Measurements from ENCODE around the gene TGIF2. TPM values are rescaled to one million over a fixed set of nuclear protein-coding genes. Genes with fewer than 3 reads are reported as not detected.
"Not testable (repeated sequence)": the region's sequence is repeated elsewhere in the genome, so short reads cannot be mapped to it uniquely, and the experiment has no call there.

Gene TGIF2
- total and polyA plus RNA-seq, 9 donors = 18.0 to 31.1 (median 24.8) TPM

DNA sequence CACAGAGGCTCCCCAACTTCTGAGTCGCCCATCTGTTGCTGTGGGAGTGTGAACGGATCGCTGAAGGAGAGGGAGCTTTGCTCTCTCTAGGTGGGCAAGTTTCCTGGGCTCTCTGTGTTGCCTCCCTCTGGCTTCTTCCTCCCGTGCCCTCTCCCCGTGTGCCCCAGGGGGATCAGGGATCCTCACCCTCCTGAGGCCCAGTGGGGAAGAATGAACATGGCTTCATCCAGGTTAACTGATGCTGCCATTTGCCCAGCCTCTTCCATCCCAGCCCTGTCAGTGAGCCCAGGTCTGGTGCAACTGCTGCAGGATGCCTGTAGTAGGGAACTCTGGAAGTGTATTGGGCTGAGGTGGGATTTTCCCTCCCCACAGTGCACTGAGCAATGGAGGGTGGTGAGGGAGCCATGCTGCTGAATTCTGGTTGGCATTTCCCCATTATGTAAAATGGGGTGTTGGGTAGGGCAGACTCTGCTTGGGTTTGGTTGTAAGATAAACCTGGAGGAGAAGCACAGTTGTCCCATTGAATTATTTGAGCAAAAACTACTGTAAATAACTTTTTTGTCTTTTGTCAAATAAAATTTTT, 20.0 kb downstream of the TGIF2 start:
- H3K9me3 ChIP-seq (replicated peaks; ENCODE audit: control insufficient read depth, low read depth, low read length) = no peaks in the 10 kb centered on the region
- H3K4me3 ChIP-seq (ENCODE audit: low read length) = no peak overlapping the region
- no peak for DNase-seq
- WGBS (ENCODE audit: insufficient coverage) = no CpG with 5 or more reads among the region's 5 CpGs
- no peaks in the 10 kb centered on the region for H3K27me3 ChIP-seq (ENCODE audit: control insufficient read depth, insufficient read depth, low read length)
- peaks cover 17% of the 10 kb centered on the region for H3K4me1 ChIP-seq (ENCODE audit: control insufficient read depth, insufficient read depth, low read length)
- H3K27ac ChIP-seq (ENCODE audit: low read length) = no peak overlapping the region
- H3K36me3 ChIP-seq (ENCODE audit: control insufficient read depth, insufficient read depth, low read length) = peaks cover 46% of the 10 kb centered on the region

DNA sequence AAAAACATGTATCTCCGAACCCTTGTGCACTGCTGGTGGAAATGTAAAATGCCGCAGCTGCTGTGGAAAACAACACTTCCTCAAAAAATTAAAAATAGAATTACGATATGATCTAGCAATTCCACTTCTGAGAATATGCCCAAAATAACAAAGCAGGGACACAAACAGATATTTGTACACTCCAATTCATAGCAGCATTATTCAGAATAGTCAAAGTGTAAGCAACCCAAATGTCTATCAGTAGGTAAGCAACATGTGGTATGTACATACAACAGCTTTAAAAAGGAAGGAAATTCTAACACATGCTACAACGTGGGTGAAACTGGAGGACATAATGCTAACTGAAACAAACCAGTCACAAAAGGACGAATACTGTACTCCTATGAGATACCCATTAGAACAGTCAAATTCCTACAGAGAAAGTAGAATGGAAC, 26.5 kb downstream of the TGIF2 start:
- peak overlapping the region; percentile 20 for H3K27ac ChIP-seq (ENCODE audit: low read length)
- DNase-seq = peak; percentile 47
- H3K4me1 ChIP-seq (ENCODE audit: control insufficient read depth, insufficient read depth, low read length) = peaks cover 6% of the 10 kb centered on the region
- H3K27me3 ChIP-seq (ENCODE audit: control insufficient read depth, insufficient read depth, low read length) = no peaks in the 10 kb centered on the region
- no peaks in the 10 kb centered on the region for H3K9me3 ChIP-seq (replicated peaks; ENCODE audit: control insufficient read depth, low read depth, low read length)
- no CpG with 5 or more reads among the region's 5 CpGs for WGBS (ENCODE audit: insufficient coverage)
- peaks cover 4% of the 10 kb centered on the region for H3K36me3 ChIP-seq (ENCODE audit: control insufficient read depth, insufficient read depth, low read length)
- H3K4me3 ChIP-seq (ENCODE audit: low read length) = no peak overlapping the region

DNA sequence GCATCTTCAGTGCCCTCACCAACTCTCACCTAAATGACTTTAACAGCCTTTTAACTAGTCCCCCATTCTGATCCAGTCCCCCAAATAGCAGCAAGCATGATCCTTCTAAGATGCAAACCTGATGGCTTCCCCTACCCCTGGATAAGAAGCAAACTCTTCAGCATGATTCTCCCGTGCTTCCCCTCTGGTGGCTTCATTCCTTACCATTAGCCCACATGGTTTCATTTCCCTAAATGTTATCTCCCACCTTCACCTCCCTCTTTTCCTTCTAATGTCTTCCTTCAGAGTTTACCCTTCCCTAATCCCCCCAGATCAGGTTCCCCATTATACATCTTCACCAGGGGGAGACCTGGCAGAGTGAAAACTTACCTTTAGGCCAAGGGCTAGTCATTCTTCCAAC, 28.1 kb downstream of the TGIF2 start:
- Histone ChIP-seq H3K4me1 (ENCODE audit: control insufficient read depth, insufficient read depth, low read length) (peaks cover 12% of the 10 kb centered on the region), H3K9me3 (replicated peaks; ENCODE audit: control insufficient read depth, low read depth, low read length) (no peaks in the 10 kb centered on the region), H3K4me3 (ENCODE audit: low read length) (no peak overlapping the region), H3K27me3 (ENCODE audit: control insufficient read depth, insufficient read depth, low read length) (no peaks in the 10 kb centered on the region), H3K27ac (ENCODE audit: low read length) (no peak overlapping the region), H3K36me3 (ENCODE audit: control insufficient read depth, insufficient read depth, low read length) (no peaks in the 10 kb centered on the region)
- DNase-seq = peak; percentile 30
- 25% methylated on average over 1 of the region's 1 CpG for WGBS (ENCODE audit: insufficient coverage)

DNA sequence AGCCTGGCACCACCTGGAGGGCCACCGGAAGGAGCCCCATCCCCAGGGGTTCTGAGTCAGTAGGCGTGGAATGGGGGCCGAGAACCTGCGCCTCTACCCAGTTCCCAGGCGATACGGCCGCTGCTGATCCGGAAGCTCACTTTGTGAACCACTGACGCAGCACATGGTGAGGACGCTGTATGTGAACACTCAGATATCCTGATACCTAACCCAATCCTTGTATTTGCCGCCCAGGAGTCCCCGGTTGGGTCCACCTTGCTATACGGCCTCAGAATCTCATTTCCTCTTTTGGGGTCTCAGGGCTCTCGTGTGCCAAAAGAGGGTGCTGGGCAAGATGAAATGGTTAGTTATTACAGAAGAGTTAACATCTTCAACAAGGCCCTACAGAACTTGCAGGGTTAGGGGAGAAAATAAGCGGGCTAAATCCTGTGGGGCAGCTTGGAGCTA, 31.6 kb downstream of the TGIF2 start:
- H3K9me3 ChIP-seq (replicated peaks; ENCODE audit: control insufficient read depth, low read depth, low read length) = no peaks in the 10 kb centered on the region
- H3K4me3 ChIP-seq (ENCODE audit: low read length) = peak overlapping the region; percentile 22
- H3K27ac ChIP-seq (ENCODE audit: low read length) = peak overlapping the region; percentile 89
- WGBS (ENCODE audit: insufficient coverage) = 59% methylated on average over 10 of the region's 15 CpGs
- DNase-seq = peak; percentile 51
- H3K4me1 ChIP-seq (ENCODE audit: control insufficient read depth, insufficient read depth, low read length) = peaks cover 16% of the 10 kb centered on the region
- H3K36me3 ChIP-seq (ENCODE audit: control insufficient read depth, insufficient read depth, low read length) = peaks cover 26% of the 10 kb centered on the region
- H3K27me3 ChIP-seq (ENCODE audit: control insufficient read depth, insufficient read depth, low read length) = no peaks in the 10 kb centered on the region

DNA sequence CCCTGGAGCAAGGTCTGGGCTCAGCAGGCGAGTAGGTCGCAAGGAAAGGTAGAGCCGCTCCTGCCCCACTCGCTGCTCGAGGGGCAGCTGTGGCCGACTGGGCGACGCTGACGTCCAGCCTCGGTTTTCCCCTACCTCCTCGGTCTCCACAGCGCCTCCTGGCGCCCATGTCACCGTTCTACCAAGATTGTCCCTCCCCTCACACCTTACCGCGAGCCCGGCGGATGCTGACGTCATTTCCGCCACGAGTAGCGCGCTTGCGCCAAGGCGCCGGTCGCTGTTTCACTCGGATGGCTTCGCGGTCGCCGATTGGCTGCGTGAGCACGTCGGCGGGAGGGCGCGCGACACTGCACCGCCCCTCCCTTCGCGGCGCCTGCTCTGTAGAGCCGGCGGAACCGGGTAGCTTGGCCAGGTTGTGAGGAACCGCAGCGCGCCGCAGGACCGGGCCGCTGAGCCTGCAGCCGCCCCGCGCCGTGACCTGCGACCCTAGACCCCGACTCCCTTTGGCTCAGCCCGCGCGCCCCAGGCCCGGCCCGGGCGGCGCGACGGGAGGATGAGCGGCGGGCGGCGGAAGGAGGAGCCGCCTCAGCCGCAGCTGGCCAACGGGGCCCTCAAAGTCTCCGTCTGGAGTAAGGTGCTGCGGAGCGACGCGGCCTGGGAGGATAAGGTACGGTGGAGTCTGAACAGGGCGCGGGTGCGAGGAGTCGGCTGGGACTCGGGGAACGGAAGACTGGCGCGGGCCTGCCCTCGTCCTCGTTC, 32.2 kb downstream of the TGIF2 start, which contains the start of gene RAB5IF:
Gene RAB5IF (plus strand): TSS at position 381 of the 759 bp plus-strand sequence. CDS start 173 bp downstream, at position 554.
- Histone ChIP-seq H3K27ac (ENCODE audit: low read length) (peak within 1 kb of the TSS; percentile 89), H3K36me3 (ENCODE audit: control insufficient read depth, insufficient read depth, low read length) (peaks cover 27% of the 10 kb centered on the region), H3K27me3 (ENCODE audit: control insufficient read depth, insufficient read depth, low read length) (no peaks in the 10 kb centered on the region), H3K4me3 (ENCODE audit: low read length) (peak within 1 kb of the TSS; percentile 92), H3K9me3 (replicated peaks; ENCODE audit: control insufficient read depth, low read depth, low read length) (no peaks in the 10 kb centered on the region), H3K4me1 (ENCODE audit: control insufficient read depth, insufficient read depth, low read length) (peaks cover 16% of the 10 kb centered on the region)
- WGBS (ENCODE audit: insufficient coverage) = 0% methylated on average over 79 of the region's 90 CpGs
- DNase-seq = peak; percentile 99

DNA sequence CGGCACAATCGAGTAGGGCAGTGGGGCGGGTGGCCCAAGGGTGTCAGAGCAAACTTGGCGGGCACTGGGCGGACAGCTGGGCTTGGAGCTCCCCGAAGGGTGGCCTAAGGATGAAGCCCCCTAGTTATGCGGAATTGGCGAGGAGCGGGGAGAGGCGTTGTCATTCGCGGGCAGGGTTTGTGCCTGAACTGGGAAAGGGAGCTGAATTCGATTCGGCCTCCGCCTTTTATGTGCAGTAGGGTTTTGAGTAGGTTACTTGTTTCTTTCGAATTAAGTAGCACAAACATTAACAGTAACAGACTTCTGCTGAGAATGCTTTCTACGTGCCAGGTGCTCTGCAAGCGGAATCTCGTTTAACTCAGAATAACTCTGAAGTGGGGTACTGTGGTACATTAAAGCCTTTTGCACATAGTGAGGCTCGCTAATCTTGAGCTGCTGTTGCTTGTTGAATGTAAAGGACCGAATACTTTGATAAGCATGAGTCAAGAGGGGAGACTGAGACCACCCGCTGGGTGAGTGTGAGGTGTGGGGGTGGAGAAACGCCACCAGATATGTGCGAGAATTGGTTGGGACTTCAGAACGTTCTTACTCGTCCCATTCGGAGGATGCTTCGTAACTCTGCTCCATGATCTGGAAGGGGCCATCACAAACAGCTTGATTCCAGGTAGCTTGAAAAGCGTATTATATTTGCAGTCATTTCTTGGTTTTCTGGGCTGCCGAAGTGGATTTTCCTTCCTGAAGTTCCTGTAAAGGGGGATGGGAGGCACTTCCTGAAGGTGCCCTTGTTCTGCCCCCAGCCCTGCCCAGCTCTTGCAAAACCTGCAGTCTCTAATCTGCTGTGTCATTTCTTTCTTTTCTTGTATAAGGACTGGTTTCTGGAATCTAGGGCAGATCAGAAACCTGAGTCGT, 33.0 kb downstream of the TGIF2 start:
- Histone ChIP-seq H3K27ac (ENCODE audit: low read length) (peak overlapping the region; percentile 69), H3K4me3 (ENCODE audit: low read length) (peak overlapping the region; percentile 92), H3K27me3 (ENCODE audit: control insufficient read depth, insufficient read depth, low read length) (no peaks in the 10 kb centered on the region), H3K9me3 (replicated peaks; ENCODE audit: control insufficient read depth, low read depth, low read length) (no peaks in the 10 kb centered on the region), H3K36me3 (ENCODE audit: control insufficient read depth, insufficient read depth, low read length) (peaks cover 35% of the 10 kb centered on the region), H3K4me1 (ENCODE audit: control insufficient read depth, insufficient read depth, low read length) (peaks cover 16% of the 10 kb centered on the region)
- DNase-seq = no peak
- 2% methylated on average over 26 of the region's 31 CpGs for WGBS (ENCODE audit: insufficient coverage)

DNA sequence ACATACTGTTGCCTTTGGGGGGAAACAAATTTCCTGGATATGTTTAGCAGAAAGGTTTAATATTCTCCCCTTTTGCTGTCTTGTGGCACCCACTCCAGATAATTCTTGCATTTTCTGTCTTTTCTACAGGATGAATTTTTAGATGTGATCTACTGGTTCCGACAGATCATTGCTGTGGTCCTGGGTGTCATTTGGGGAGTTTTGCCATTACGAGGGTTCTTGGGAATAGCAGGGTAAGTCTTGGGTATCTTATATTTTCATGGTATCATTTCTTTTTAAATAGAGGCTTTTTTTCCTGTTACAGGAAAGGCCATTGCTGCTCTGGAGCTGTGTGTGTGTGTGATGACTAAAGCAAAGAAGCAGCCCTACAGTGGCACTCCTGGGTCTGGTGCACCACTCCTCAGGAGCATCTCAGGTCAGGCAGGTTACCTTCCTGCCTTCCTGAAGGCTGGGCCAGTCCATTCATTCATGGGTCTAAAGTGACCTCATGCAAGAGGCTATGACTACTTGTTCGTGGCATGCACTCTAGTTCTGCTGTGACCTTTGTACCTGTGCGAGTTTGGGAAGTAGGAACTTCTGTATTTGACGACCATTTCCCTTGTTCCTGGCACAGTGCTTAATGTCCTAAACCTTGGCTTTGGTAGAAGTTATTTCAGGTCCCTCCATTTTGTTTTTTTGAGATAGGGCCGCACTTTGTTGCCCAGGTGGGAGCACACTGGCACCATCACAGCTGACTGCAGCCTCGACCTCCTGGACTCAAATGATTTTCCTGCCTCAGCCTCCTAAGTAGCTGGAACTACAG, 34.4 kb downstream of the TGIF2 start:
- no peak overlapping the region for H3K4me3 ChIP-seq (ENCODE audit: low read length)

DNA sequence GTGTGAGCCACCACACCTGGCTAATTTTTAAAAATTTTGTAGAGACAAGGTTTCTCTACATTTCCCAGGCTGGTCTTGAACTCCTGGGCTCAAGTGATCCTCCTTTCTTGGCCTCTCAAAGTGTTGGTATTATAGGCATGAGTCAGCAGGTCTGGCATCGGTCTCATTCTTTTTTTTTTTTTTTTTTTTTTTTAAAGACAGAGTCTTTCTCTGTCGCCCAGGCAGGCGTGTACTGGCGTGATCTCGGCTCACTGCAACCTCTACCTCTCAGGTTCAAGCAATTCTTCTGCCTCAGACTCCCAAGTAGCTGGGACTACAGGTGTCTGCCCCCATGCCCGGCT, 35.0 kb downstream of the TGIF2 start:
- not testable (repeated sequence) for H3K4me3 ChIP-seq (ENCODE audit: low read length); H3K9me3 ChIP-seq (replicated peaks; ENCODE audit: control insufficient read depth, low read depth, low read length); H3K27me3 ChIP-seq (ENCODE audit: control insufficient read depth, insufficient read depth, low read length); H3K27ac ChIP-seq (ENCODE audit: low read length); DNase-seq
- 85% methylated on average over 5 of the region's 6 CpGs for WGBS (ENCODE audit: insufficient coverage)
- H3K36me3 ChIP-seq (ENCODE audit: control insufficient read depth, insufficient read depth, low read length) = peaks cover 51% of the 10 kb centered on the region
- H3K4me1 ChIP-seq (ENCODE audit: control insufficient read depth, insufficient read depth, low read length) = peaks cover 16% of the 10 kb centered on the region

More for the DNA sequence above, 34.4 kb downstream of the TGIF2 start:
- peaks cover 16% of the 10 kb centered on the region for H3K4me1 ChIP-seq (ENCODE audit: control insufficient read depth, insufficient read depth, low read length)
- peaks cover 47% of the 10 kb centered on the region for H3K36me3 ChIP-seq (ENCODE audit: control insufficient read depth, insufficient read depth, low read length)
- no peaks in the 10 kb centered on the region for H3K9me3 ChIP-seq (replicated peaks; ENCODE audit: control insufficient read depth, low read depth, low read length)
- H3K27me3 ChIP-seq (ENCODE audit: control insufficient read depth, insufficient read depth, low read length) = no peaks in the 10 kb centered on the region
- no peak overlapping the region for H3K27ac ChIP-seq (ENCODE audit: low read length)
- 94% methylated on average over 4 of the region's 7 CpGs for WGBS (ENCODE audit: insufficient coverage)
- DNase-seq = no peak

DNA sequence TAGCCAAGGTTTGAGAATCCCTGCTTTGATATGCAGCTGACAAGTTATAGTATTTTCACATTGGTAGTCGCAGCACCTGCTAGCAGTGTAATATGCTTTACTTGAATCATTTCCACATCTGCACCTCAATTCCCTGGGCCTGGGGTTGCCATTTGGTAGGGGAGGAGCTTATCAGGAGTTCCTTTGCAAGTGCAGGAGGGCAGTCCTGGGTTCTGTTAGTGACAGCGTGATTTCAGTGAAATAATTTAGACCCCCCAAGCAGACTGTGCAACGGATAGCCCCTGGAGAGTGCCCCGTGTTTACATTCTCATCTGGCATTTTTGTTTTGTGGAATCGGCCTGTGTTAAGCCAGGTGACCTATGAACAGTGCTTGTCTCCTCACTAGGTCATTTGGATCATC, 38.2 kb downstream of the TGIF2 start:
- Histone ChIP-seq H3K36me3 (ENCODE audit: control insufficient read depth, insufficient read depth, low read length) (peaks cover 66% of the 10 kb centered on the region), H3K27ac (ENCODE audit: low read length) (no peak overlapping the region), H3K4me1 (ENCODE audit: control insufficient read depth, insufficient read depth, low read length) (peaks cover 7% of the 10 kb centered on the region), H3K4me3 (ENCODE audit: low read length) (no peak overlapping the region), H3K9me3 (replicated peaks; ENCODE audit: control insufficient read depth, low read depth, low read length) (no peaks in the 10 kb centered on the region), H3K27me3 (ENCODE audit: control insufficient read depth, insufficient read depth, low read length) (no peaks in the 10 kb centered on the region)
- 79% methylated on average over 3 of the region's 5 CpGs for WGBS (ENCODE audit: insufficient coverage)
- DNase-seq = no peak
